Lung (tissue), 12 donors: ENCODE measurements around the gene CEBPA. TPM values are rescaled to one million over a fixed set of nuclear protein-coding genes. Genes with fewer than 3 reads are reported as not detected.

ENCODE experiments used
- ATAC-seq: fragments of 200-7000 bp; cut with Tn5 transposase; one replicate; pipeline ENCODE4 v1.9.1; 2020; ENCODE audit warnings: moderate number of reproducible peaks; ENCODE audit not compliant: insufficient read depth, low FRiP score
- DNase-seq, 3 donors: peaks; one replicate each; pipeline ENCODE4 v3.0.0-alpha.2; 2013 to 2017
- H3K27ac ChIP-seq, 2 donors: one replicate each; pipeline ENCODE4 v1.5.1; 2013; ENCODE audit warnings: mild to moderate bottlenecking in 2 of 2, moderate library complexity in 2 of 2, control low read depth in 1 of 2, inconsistent platforms in 1 of 2, low read depth in 1 of 2, low read length in 1 of 2
- H3K27me3 ChIP-seq, 3 donors: one replicate each; pipeline ENCODE4 v1.5.1; 2013; ENCODE audit warnings: low read length in 2 of 3; ENCODE audit not compliant: control insufficient read depth in 3 of 3, insufficient read depth in 3 of 3
- H3K36me3 ChIP-seq, 4 donors: one replicate each; pipeline ENCODE4 v1.5.1; 2013; ENCODE audit warnings: low read length in 4 of 4, mild to moderate bottlenecking in 1 of 4, moderate library complexity in 1 of 4; ENCODE audit not compliant: control insufficient read depth in 4 of 4, insufficient read depth in 4 of 4
- H3K4me1 ChIP-seq, 5 donors: one replicate each; pipeline ENCODE4 v1.5.1; 2013; ENCODE audit warnings: low read length in 5 of 5, mild to moderate bottlenecking in 2 of 5, moderate library complexity in 1 of 5; ENCODE audit not compliant: control insufficient read depth in 5 of 5, insufficient read depth in 5 of 5
- H3K4me3 ChIP-seq: one replicate; pipeline ENCODE4 v1.5.1; 2013; ENCODE audit warnings: mild to moderate bottlenecking, control low read depth, moderate library complexity
- H3K9ac ChIP-seq, 2 donors: one replicate each; pipeline ENCODE4 v1.5.1; 2013; ENCODE audit warnings: low read length in 2 of 2, control low read depth in 1 of 2; ENCODE audit not compliant: insufficient read depth in 1 of 2
- H3K9me3 ChIP-seq, 4 donors: one replicate each; pipeline ENCODE4 v1.5.1; 2013; ENCODE audit warnings: low read length in 3 of 4, mild to moderate bottlenecking in 1 of 4, moderate library complexity in 1 of 4; ENCODE audit not compliant: control insufficient read depth in 4 of 4, insufficient read depth in 3 of 4
- WGBS, 2 donors: extraction: QIAGEN DNeasy Blood & Tissue Kit; methylation state at CpG; one replicate each; pipeline ENCODE4 v1.1.7; 2013; 5-methylcytosine and 5-hydroxymethylcytosine counted together
- polyA plus RNA-seq, 2 donors: library from polyadenylated mRNA; stranded (reverse); fragments of 200-250 nt; gene quantifications; one replicate each; pipeline ENCODE4 v1.2.1, GENCODE V29; 2013
- total RNA-seq, 2 donors: library from RNA; depleted of rRNA in 1 of 2; stranded (reverse); fragments of >200 nt in 1 of 2; gene quantifications; one replicate each; pipeline ENCODE4 v1.2.1, GENCODE V29; 2014 to 2021
- TF ChIP-seq, protein P1 (sequence below): IDR thresholded peaks from 2 replicates; pipeline ENCODE4 v1.5.1; 2012; ENCODE audit warnings: mild to moderate bottlenecking; ENCODE audit errors: control extremely low read depth, extremely low read depth
- donor health status: control.
- donor health status: control.
- donor health status: Bipolar disorder and iron deficiency.
- donor health status: healthy.
- donor health status: DM: yes; HTN: yes; CAD: no.

CEBPA gene
- total and polyA plus RNA-seq, 4 donors, result 20.4 to 93.8 (median 61.2) TPM

DNA sequence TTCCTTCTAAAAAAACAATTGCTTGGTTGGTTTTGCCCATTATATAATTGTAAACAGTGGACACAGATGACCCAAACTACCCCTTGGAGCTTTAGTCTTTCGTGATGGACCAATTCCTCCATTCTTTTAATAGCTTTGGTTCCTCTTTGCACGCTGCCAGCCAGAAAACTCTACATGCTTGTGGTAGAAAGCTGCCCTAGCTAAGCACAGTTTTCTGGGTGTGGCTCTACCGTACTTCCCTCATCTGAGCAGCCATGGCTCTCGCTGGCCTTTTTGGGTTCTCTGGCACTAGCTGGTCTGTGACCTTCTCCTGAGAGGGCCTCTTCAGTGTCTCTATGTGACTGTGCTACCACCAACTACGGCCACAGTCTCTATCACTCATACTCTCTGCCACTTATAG lies 29.9 kb upstream of the CEBPA start:
- ATAC-seq (no peak), DNase-seq (no peak)
- 44 to 60% methylated on average over 5 of the region's 5 CpGs for WGBS, 2 donors
- H3K9me3 ChIP-seq, result peaks cover 0 to 2% (median under 1%) of the 10 kb centered on the region in 4 donors
- no peak overlapping the region for H3K27ac ChIP-seq
- H3K4me3 ChIP-seq, result no peak overlapping the region
- no peaks in the 10 kb centered on the region for H3K27me3 ChIP-seq
- H3K9ac ChIP-seq, result no peak overlapping the region
- TF ChIP-seq, protein P1, sequence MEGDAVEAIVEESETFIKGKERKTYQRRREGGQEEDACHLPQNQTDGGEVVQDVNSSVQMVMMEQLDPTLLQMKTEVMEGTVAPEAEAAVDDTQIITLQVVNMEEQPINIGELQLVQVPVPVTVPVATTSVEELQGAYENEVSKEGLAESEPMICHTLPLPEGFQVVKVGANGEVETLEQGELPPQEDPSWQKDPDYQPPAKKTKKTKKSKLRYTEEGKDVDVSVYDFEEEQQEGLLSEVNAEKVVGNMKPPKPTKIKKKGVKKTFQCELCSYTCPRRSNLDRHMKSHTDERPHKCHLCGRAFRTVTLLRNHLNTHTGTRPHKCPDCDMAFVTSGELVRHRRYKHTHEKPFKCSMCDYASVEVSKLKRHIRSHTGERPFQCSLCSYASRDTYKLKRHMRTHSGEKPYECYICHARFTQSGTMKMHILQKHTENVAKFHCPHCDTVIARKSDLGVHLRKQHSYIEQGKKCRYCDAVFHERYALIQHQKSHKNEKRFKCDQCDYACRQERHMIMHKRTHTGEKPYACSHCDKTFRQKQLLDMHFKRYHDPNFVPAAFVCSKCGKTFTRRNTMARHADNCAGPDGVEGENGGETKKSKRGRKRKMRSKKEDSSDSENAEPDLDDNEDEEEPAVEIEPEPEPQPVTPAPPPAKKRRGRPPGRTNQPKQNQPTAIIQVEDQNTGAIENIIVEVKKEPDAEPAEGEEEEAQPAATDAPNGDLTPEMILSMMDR, result no peak
- no peaks in the 10 kb centered on the region for H3K36me3 ChIP-seq
- no peaks in the 10 kb centered on the region for H3K4me1 ChIP-seq

DNA sequence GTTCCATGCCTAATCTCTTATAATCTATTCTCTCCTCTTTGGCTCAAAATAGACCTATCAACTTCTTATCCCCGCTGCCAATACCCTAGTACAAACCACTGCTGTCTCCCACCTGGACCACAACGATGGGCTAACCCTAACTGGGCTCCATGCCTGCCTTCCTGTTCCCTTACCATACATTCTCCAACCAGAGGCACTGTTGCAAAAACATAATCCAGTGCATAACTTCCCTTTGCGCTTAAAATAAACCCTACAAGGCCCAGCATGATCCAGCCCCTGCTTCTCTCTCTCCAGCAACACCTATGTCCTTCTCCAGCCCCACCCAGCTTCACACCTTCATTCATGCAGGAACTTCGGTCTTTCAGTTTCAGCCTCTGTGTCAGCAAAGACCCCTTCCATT lies 27.4 kb upstream of the CEBPA start:
- Histone ChIP-seq H3K27ac (no peak overlapping the region), H3K4me1 (no peaks in the 10 kb centered on the region), H3K4me3 (no peak overlapping the region), H3K9me3 (peaks cover 0 to 7% (median 3%) of the 10 kb centered on the region in 4 donors), H3K9ac (no peak overlapping the region), H3K27me3 (no peaks in the 10 kb centered on the region), H3K36me3 (no peaks in the 10 kb centered on the region)
- no peak for DNase-seq
- TF ChIP-seq, protein P1, result no peak
- ATAC-seq, result no peak
- WGBS, 2 donors, result 44 to 66% methylated on average over 4 of the region's 4 CpGs

DNA sequence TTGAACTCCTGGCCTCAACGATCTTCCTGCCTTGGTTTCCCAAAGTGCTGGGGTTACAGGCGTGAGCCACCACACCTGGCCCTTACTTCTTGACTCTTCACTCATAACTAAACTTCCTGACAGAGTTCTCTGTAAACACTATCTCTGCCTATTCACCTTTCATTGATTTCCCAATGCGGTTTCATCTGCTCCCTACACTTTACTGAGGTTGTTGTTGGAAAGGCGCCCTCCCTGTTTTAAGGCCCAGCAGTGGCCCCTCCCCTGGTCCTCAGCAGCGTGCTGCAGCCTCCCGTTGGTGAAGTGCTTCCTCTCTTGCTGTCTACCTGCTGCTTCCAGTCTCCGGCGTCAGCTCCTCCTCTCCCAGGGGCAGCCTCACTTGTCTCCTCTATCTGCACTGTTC lies 26.7 kb upstream of the CEBPA start:
- Histone ChIP-seq H3K4me1 (no peaks in the 10 kb centered on the region), H3K4me3 (no peak overlapping the region), H3K9ac (no peak overlapping the region), H3K27me3 (no peaks in the 10 kb centered on the region), H3K9me3 (peaks cover 0 to 7% (median 3%) of the 10 kb centered on the region in 4 donors), H3K36me3 (no peaks in the 10 kb centered on the region), H3K27ac (no peak overlapping the region)
- DNase-seq (no peak), ATAC-seq (no peak)
- TF ChIP-seq, protein P1, result no peak
- 64 to 84% methylated on average over 8 of the region's 8 CpGs for WGBS, 2 donors

DNA sequence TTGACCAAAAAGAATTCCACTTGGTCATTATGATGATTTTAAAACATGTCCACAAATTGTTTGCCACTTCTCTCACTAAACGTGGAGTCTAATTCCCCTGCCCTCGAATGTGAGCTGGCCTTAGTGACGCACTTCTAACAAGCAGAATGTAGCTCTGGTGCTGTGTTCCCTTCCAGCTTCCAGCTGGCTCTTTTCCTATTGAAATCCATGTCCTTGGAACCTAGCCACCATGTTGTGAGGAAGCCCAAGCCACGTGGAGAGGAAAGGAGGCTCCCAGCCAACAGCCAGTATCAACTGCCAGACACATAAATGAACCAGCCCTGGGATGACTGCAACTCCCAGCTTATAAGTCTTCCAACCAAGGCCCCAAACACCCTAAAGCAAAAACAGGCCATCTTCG lies 23.6 kb upstream of the CEBPA start:
- TF ChIP-seq, protein P1, result no peak
- Histone ChIP-seq H3K9ac (no peak overlapping the region), H3K4me3 (no peak overlapping the region), H3K9me3 (peaks cover 0 to 7% (median 4%) of the 10 kb centered on the region in 4 donors), H3K27me3 (no peaks in the 10 kb centered on the region), H3K4me1 (no peaks in the 10 kb centered on the region), H3K27ac (no peak overlapping the region), H3K36me3 (no peaks in the 10 kb centered on the region)
- WGBS, 2 donors, result 71 to 81% methylated on average over 5 of the region's 5 CpGs
- DNase-seq (no peak), ATAC-seq (no peak)
